H9 (cell line): ENCODE results near the gene ARMC9. TPM values are rescaled to one million over a fixed set of nuclear protein-coding genes. Genes with fewer than 3 reads are reported as not detected.

Experiments used
- DNase-seq: peaks from one replicate; pipeline ENCODE4 v3.0.0-alpha.2; 2017
- H2AFZ ChIP-seq: one replicate; pipeline ENCODE4 v1.6.1; 2013; ENCODE audit warnings: mild to moderate bottlenecking, low read length, control low read depth, moderate library complexity
- H2AK5ac ChIP-seq: 2 replicates; pipeline ENCODE4 v1.6.1; 2013; ENCODE audit warnings: low read length, control low read depth, mixed read lengths; ENCODE audit not compliant: insufficient read length
- H2BK120ac ChIP-seq: one replicate; pipeline ENCODE4 v1.6.1; 2013; ENCODE audit warnings: low read depth, mild to moderate bottlenecking, low read length, control low read depth, inconsistent platforms; ENCODE audit not compliant: poor library complexity, severe bottlenecking
- H2BK12ac ChIP-seq: 2 replicates; pipeline ENCODE4 v1.6.1; 2013; ENCODE audit warnings: low read length, control low read depth, mixed read lengths, low read depth; ENCODE audit not compliant: insufficient read length
- H2BK15ac ChIP-seq: 2 replicates; pipeline ENCODE4 v1.6.1; 2013; ENCODE audit warnings: low read depth, low read length, control low read depth
- H2BK20ac ChIP-seq: one replicate; pipeline ENCODE4 v1.6.1; 2013; ENCODE audit warnings: low read depth, mild to moderate bottlenecking, low read length, control low read depth, inconsistent platforms; ENCODE audit not compliant: poor library complexity, severe bottlenecking
- H2BK5ac ChIP-seq: 2 replicates; pipeline ENCODE4 v1.6.1; 2013; ENCODE audit warnings: low read length, control low read depth, mixed read lengths; ENCODE audit not compliant: insufficient read length
- H3K14ac ChIP-seq: 2 replicates; pipeline ENCODE4 v1.6.1; 2013; ENCODE audit warnings: low read length, control low read depth; ENCODE audit not compliant: insufficient read depth
- H3K18ac ChIP-seq: 2 replicates; pipeline ENCODE4 v1.6.1; 2013; ENCODE audit warnings: low read depth, mild to moderate bottlenecking, mixed read lengths, low read length, control low read depth; ENCODE audit not compliant: insufficient read length
- H3K23ac ChIP-seq: 2 replicates; pipeline ENCODE4 v1.6.1; 2013; ENCODE audit warnings: low read length, control low read depth, mixed read lengths, low read depth; ENCODE audit not compliant: insufficient read length
- H3K23me2 ChIP-seq: 2 replicates; pipeline ENCODE4 v1.6.1; 2013; ENCODE audit warnings: low read depth, mild to moderate bottlenecking, mixed read lengths, low read length, control low read depth; ENCODE audit not compliant: insufficient read length, poor library complexity, severe bottlenecking
- H3K27ac ChIP-seq: 2 replicates; pipeline ENCODE4 v1.5.1; 2013; ENCODE audit warnings: low read length, control low read depth, mixed read lengths, low read depth; ENCODE audit not compliant: insufficient read length
- H3K27me3 ChIP-seq: 2 replicates; pipeline ENCODE4 v1.6.1; 2013; ENCODE audit warnings: low read length, control low read depth, inconsistent platforms; ENCODE audit not compliant: insufficient read depth
- H3K4ac ChIP-seq: 2 replicates; pipeline ENCODE4 v1.6.1; 2013; ENCODE audit warnings: low read depth, mild to moderate bottlenecking, control low read depth, inconsistent platforms, low read length, moderate library complexity
- H3K4me1 ChIP-seq: 2 replicates; pipeline ENCODE4 v1.6.1; 2013; ENCODE audit warnings: low read length, control low read depth, inconsistent platforms; ENCODE audit not compliant: insufficient read depth
- H3K4me2 ChIP-seq: 2 replicates; pipeline ENCODE4 v1.6.1; 2013; ENCODE audit warnings: low read length, control low read depth, mixed read lengths; ENCODE audit not compliant: insufficient read length, insufficient read depth
- H3K56ac ChIP-seq: 2 replicates; pipeline ENCODE4 v1.6.1; 2013; ENCODE audit warnings: low read depth, mild to moderate bottlenecking, mixed read lengths, low read length, control low read depth; ENCODE audit not compliant: insufficient read length
- H3K79me1 ChIP-seq: 2 replicates; pipeline ENCODE4 v1.6.1; 2013; ENCODE audit warnings: low read depth, mild to moderate bottlenecking, moderate library complexity, low read length, control low read depth, inconsistent platforms; ENCODE audit not compliant: insufficient read depth, poor library complexity, severe bottlenecking
- H3K79me2 ChIP-seq: 2 replicates; pipeline ENCODE4 v1.6.1; 2013; ENCODE audit warnings: low read length, control low read depth, inconsistent platforms; ENCODE audit not compliant: insufficient read depth
- H3K9ac ChIP-seq: 2 replicates; pipeline ENCODE4 v1.6.1; 2013; ENCODE audit warnings: low read length, control low read depth, mixed read lengths; ENCODE audit not compliant: insufficient read length; ENCODE audit errors: extremely low read depth
- H3K9me3 ChIP-seq: one replicate; pipeline ENCODE4 v1.6.1; 2013; ENCODE audit warnings: low read depth, low read length, inconsistent platforms; ENCODE audit not compliant: control insufficient read depth
- H3T11ph ChIP-seq: one replicate; pipeline ENCODE4 v1.6.1; 2013; ENCODE audit warnings: mild to moderate bottlenecking, low read length, control low read depth, inconsistent platforms
- H4K20me1 ChIP-seq: one replicate; pipeline ENCODE4 v1.6.1; 2013; ENCODE audit not compliant: control insufficient read depth, insufficient read length, insufficient read depth
- H4K5ac ChIP-seq: 2 replicates; pipeline ENCODE4 v1.6.1; 2013; ENCODE audit warnings: low read depth, mild to moderate bottlenecking, mixed read lengths, low read length, control low read depth; ENCODE audit not compliant: insufficient read length
- H4K8ac ChIP-seq: replicated peaks from 2 replicates; pipeline ENCODE4 v1.6.1; 2013; ENCODE audit warnings: low read length, control low read depth, mixed read lengths, low read depth; ENCODE audit not compliant: insufficient read length
- H4K91ac ChIP-seq: 2 replicates; pipeline ENCODE4 v1.6.1; 2013; ENCODE audit warnings: low read depth, mild to moderate bottlenecking, moderate library complexity, mixed read lengths, low read length, control low read depth; ENCODE audit not compliant: insufficient read length
- H3K27ac Mint-ChIP-seq, 3 experiments: 2 replicates in 2 of 3; 3 replicates in 1 of 3; pipeline ENCODE4 v1.8.0; 2020 to 2021; ENCODE audit warnings: mixed read lengths in 3 of 3, mild to moderate bottlenecking in 1 of 3, moderate library complexity in 1 of 3
- H3K27me3 Mint-ChIP-seq: 2 replicates; pipeline ENCODE4 v1.8.0; 2021; ENCODE audit warnings: low read depth, mild to moderate bottlenecking, moderate library complexity, mixed read lengths
- H3K36me3 Mint-ChIP-seq, 3 experiments: 2 replicates in 2 of 3; 3 replicates in 1 of 3; pipeline ENCODE4 v1.8.0; 2020 to 2021; ENCODE audit warnings: low read depth in 3 of 3, mixed read lengths in 3 of 3; ENCODE audit not compliant: insufficient read depth in 1 of 3
- H3K4me1 Mint-ChIP-seq, 2 experiments: 2 replicates each; pipeline ENCODE4 v1.8.0; 2020; ENCODE audit warnings: mixed read lengths in 2 of 2
- H3K4me3 Mint-ChIP-seq, 2 experiments: 2 replicates in 1 of 2; 3 replicates in 1 of 2; pipeline ENCODE4 v1.8.0; 2020 to 2021; ENCODE audit warnings: mild to moderate bottlenecking in 2 of 2, mixed read lengths in 2 of 2, moderate library complexity in 1 of 2
- H3K9me3 Mint-ChIP-seq, 2 experiments: 2 replicates in 1 of 2; 3 replicates in 1 of 2; pipeline ENCODE4 v1.8.0; 2020; ENCODE audit warnings: mild to moderate bottlenecking in 2 of 2, mixed read lengths in 2 of 2, moderate library complexity in 1 of 2
- WGBS: extraction: QIAGEN DNeasy Blood & Tissue Kit; methylation state at CpG from one replicate; pipeline ENCODE4 v1.1.7; 2013; ENCODE audit warnings: missing lambda C conversion rate, low lambda C conversion rate, mixed read lengths; ENCODE audit not compliant: insufficient read length; ENCODE audit errors: extremely low coverage; 5-methylcytosine and 5-hydroxymethylcytosine counted together
- total RNA-seq: library from RNA; stranded (reverse); gene quantifications from 2 replicates; pipeline ENCODE4 v1.2.1, GENCODE V29; 2021
- TF ChIP-seq, protein P1 (sequence below): fragments of 200-600 bp; sonication (generic); conservative IDR thresholded peaks from 3 replicates; pipeline ENCODE4 v1.8.0; 2021; ENCODE audit warnings: antibody characterized with exemption, mild to moderate bottlenecking

The ARMC9 gene
- total RNA-seq, 1 experiment from 2014 or later = 37.6 TPM

DNA sequence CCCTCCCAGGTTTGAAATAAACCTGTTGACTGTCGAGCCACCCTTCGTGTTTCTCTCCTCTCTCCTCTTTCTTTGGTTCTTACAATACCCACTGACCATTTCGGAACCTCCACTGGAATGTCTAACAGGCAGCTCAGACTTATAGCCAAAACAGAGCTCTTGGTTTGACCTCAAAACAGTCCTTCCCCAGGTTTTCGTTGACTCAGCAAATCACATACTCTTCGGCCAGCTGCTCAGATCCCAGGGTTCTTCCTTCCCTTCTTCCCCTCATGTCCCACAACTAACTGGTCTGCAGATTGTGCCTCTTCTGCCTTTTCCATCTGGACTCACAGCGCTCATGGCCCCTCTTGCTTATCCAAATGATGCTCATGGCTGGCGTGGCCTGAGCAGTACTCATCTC, 4.7 kb downstream of the ARMC9 start:
- H3K79me1 ChIP-seq = no peaks in the 10 kb centered on the region
- Mint-ChIP-seq H3K4me3 (no peak overlapping the region), H3K4me1 (peaks cover 16 to 18% of the 10 kb centered on the region in 2 experiments), H3K9me3 (peaks cover 3 to 8% of the 10 kb centered on the region in 2 experiments; a peak in 4 of 5 replicates), H3K36me3 (peaks cover 19 to 43% (median 31%) of the 10 kb centered on the region in 3 experiments), H3K27me3 (no peaks in the 10 kb centered on the region), H3K27ac (peak overlapping the region in 1 of 3 experiments; percentile 91; a peak in 3 of 7 replicates)
- H3K14ac ChIP-seq = no peak overlapping the region
- no peak overlapping the region for H3K23ac ChIP-seq
- H3K4me1 ChIP-seq = no peaks in the 10 kb centered on the region
- no peak overlapping the region for H2BK15ac ChIP-seq
- H3K9me3 ChIP-seq = no peaks in the 10 kb centered on the region
- TF ChIP-seq, protein P1, sequence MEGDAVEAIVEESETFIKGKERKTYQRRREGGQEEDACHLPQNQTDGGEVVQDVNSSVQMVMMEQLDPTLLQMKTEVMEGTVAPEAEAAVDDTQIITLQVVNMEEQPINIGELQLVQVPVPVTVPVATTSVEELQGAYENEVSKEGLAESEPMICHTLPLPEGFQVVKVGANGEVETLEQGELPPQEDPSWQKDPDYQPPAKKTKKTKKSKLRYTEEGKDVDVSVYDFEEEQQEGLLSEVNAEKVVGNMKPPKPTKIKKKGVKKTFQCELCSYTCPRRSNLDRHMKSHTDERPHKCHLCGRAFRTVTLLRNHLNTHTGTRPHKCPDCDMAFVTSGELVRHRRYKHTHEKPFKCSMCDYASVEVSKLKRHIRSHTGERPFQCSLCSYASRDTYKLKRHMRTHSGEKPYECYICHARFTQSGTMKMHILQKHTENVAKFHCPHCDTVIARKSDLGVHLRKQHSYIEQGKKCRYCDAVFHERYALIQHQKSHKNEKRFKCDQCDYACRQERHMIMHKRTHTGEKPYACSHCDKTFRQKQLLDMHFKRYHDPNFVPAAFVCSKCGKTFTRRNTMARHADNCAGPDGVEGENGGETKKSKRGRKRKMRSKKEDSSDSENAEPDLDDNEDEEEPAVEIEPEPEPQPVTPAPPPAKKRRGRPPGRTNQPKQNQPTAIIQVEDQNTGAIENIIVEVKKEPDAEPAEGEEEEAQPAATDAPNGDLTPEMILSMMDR = no peak
- peaks cover 2% of the 10 kb centered on the region for H3K23me2 ChIP-seq
- no peak overlapping the region for H3K27ac ChIP-seq
- no peak overlapping the region for H3K4me2 ChIP-seq
- no peak overlapping the region for H2BK20ac ChIP-seq
- no peak overlapping the region for H3K4ac ChIP-seq
- H4K5ac ChIP-seq = no peak overlapping the region
- no peak overlapping the region for H3K18ac ChIP-seq
- WGBS = no CpG with 5 or more reads among the region's 7 CpGs
- DNase-seq = no peak
- H4K8ac ChIP-seq = no peak overlapping the region
- no peak overlapping the region for H4K91ac ChIP-seq
- H2BK12ac ChIP-seq = no peak overlapping the region
- no peak overlapping the region for H3T11ph ChIP-seq
- H4K20me1 ChIP-seq = no peaks in the 10 kb centered on the region
- no peak overlapping the region for H2AK5ac ChIP-seq
- no peak overlapping the region for H2BK120ac ChIP-seq
- H3K56ac ChIP-seq = no peak overlapping the region
- no peak overlapping the region for H3K9ac ChIP-seq
- no peak overlapping the region for H2AFZ ChIP-seq
- H2BK5ac ChIP-seq = no peak overlapping the region
- H3K27me3 ChIP-seq = no peaks in the 10 kb centered on the region
- H3K79me2 ChIP-seq = no peaks in the 10 kb centered on the region; the same call in 1 of the 2 replicates
